ENCODE results near the gene THBS1.

THBS1 gene

DNA sequence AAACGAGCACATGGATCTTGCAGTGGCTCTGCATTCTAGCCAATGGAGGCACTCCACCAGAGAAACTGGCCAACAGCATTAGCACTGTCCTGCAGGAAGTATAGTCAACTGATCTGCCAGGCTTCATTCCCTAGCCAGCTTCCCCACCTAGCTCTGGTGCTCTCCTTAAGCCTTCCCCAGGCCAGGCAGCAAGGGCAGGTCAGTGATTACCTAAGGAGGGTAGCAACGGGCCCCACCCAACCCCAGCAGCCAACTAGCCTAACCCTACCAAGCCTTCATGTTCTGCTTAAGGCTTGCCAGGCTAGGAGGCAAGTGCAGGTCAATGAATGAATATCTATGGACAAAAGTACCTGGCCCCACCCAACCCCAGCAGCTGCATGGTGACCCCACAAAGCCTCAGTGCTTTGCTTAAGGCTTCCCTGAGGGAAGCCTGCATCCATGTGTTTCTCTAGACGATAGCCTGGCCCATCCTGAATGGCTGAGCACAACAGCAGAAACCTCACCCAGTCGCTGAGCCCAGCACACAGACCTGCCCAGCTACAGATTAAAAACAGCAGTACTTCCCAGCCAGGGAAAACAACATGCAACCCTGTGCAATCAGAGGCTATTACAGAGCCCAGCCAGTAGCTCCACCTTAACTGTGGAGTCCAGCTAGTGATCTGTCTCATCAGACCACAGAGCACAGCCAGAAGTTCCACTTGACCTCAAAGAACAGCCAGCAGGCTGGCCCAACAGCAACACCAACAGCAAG is 28.5 kb downstream of the THBS1 start:
- DNase-seq, result no peak

DNA sequence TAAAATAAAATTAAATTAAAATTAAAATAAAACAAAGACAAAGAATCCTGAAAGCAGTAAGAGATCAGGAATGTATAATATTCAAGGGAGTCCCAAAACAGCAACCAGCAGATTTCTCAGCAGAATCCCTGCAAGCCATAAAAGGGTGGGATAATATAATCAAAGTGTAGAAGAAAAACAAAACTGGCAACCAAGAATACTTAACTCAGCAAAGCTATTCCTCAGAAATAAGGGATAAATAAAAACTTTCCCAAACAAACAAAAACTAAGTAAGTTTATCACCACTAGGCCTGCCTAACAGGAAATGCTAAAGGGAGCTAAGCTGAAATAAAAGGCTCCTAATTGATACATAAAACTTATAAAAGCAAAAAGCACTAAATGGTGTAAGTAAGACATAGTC is 29.8 kb downstream of the THBS1 start:
- no peak for DNase-seq

DNA sequence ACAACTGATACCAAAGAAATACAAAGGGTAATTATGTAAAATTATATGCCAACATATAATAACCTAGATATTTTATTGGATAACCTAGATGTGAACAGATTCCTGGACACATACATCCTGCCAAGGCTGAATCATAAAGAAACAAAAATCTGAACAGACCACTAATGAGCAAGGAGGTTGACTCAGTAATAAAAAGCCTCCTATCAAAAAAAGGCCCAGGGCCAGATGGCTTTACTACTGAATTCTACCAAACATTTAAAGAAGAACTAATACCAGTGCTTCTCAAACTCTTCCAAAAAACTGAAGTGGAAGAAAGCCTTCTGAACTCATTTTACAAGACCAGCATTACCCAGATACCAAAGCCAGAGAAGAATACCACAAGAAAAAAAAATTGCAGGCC is 32.4 kb downstream of the THBS1 start:
- DNase-seq, result no peak

DNA sequence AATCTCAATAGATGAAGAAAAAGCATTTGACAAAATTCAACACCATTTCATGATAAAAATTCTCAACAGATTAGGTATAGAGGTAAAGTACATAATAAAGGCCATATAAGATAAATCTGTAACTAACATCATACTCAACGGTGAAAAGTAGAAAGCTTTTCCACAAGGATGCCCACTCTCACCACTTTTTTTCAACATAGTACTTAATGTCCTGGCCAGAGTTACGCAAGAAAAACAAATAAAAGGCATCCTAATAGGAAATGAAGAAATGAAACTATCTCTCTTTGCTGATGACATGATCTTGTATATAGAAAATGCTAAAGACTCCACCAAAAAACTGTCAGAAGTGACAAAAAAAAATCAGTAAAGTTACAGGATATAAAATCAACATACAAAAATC is 33.0 kb downstream of the THBS1 start:
- DNase-seq, result no peak

DNA sequence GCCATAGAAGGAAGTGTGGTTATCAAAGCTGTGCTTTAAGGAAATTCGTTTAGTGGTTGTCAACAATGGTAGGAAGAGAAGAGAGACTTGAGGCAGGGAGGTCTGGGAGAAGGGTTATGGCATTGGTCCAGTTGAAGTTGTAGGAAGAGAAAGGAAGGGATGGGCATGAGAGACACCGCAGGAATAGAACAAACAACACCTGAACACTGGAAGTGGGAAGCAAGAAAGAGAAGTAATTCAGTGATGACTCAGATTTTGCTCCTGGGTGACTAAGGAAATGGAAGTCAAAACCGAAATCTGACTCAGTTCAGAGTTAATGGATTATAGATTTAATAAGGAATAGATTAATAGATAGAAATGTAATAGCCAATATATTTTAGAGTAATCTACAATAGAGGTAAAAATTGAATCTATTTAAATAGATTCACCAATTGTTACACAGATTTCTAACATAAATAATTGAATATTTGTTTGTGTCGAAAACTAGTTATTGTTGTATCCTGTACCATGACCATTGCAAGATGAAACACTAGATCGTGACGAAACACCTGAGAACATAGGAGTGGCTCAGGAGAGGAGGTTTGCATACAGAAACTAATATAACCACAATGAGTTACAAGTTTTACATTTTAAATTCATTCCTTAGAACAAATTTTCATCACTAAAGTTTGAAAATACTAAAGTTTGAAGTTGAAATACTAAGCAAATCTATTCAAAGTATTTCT is 36.0 kb downstream of the THBS1 start:
- DNase-seq, result no peak

DNA sequence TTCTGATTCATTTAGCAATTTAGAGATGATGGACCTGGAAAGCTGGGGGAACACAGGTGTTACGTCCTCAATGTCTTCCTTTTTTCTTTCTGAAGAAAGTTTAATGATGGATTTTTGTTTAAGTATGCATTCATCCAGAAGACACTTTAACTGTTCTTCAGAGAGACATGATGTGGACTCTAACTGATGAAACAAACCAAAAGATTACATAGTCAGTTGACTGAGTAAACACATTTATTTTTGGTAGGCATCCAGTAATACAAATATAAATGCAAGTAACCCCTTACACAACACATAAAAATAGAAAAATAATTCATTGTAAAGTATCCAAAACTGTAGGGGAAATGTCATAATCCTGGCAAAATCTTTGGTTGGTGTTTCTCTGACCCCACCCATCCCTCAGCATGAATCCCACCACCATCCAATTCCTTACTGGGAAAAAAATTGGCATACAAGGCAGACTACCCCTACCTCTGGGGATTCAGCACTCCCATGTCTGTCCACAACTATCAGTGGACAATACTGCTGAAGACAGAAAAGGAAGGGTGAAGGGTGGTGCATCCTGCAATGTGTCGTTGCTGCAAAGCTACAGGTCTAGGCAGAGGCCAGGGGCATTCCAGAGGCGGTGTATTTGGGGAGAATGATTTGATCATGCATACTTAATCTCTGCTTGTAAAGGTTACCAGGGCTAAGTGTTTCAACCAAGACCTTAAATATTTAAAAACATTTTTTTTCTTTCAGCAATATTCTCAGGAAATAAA is 37.4 kb downstream of the THBS1 start:
- no peak for DNase-seq

DNA sequence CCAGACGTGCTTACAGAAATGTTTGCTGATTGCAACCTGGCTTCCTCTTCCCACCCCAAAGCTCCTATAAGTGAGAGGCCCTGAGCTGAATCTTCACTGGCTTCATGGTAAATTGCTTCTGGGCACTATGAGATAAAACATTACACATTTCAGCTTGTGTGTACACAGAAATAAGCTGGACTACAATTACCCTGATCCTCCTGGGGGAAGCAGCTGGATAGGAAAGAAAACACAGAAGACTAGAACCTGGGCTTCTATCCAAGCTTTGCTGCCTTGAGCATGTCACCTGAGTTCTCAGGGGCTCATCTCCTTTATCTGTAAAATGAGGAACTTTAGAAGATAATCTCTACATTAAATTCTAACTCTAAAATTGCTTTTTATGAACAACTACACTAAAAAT is 40.3 kb downstream of the THBS1 start:
- DNase-seq, result no peak

DNA sequence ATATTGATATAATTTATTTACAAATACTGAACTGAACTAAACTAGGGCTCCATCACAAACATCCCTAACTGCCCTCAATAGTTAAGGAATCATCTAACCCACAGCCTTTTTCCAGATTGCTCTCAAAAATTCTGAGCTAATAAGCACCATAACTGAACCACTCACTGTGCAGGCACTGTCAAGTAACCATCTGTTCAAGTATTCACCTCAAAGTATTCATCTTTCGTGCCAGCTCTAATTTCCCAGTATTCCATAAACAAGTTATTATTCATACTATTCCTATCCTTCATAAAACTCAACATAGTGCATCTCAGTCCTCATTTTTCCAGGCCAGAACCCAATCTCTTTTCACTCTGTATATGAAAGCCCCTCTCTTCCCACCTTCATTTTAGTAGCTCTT is 41.1 kb downstream of the THBS1 start:
- no peak for DNase-seq

DNA sequence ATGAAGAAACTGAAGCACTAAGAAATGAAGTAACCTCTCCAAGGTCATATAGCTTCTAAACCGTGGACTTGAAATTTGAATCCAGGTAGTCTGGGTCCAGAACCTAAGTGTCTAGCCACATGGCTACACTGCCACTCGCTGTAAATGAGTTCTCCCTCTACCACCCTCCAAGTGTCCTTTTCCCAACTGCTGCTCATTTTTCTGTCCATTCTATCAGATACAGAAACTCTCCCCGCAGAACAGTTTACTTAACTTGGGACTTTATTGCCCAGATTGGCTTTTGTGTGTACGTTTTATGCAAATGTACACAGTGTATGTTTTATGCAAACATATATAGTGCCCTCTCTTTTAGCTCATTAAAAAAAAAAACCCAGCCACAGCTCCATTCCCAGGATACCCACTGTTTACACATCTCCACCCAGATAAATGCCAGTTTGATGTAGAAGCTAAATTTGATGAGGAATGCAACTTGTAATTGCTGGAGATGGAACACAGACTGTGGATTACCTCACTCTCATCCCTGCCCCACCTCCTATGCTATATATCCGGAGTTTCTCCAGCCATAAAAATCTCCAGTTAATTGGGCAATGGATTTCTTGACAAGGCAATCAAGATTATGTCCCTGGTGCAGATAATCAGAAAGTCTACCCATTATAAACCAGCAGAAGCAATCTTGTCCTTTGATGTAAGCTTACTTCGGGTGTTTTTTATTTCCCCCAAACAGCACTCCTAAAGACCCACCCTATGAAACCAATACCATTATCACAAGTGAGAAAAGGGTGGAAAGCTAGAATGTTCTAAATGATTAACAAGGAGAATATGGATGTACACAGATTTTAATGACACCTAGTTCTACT is 42.0 kb downstream of the THBS1 start:
- DNase-seq, result no peak

DNA sequence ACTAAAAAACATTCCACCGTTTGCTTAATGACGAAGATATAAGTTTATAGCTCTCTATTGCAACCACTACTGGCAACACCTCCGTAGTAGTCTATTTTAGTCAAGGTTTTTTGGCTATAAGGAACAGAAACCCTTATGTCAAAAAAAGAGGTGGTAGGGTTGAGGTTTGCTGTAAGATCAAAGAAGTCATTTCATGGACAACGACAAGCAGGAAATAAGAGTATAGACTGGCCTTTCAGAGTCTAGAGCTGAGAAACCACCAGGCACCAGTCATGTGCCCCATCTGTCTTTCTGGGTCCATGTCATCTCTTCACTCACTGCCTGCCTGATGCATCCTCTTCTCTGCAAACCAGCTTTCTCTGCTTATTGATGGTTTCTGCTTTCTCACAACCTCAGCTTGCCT is 42.7 kb downstream of the THBS1 start:
- peak; percentile 27 for DNase-seq

DNA sequence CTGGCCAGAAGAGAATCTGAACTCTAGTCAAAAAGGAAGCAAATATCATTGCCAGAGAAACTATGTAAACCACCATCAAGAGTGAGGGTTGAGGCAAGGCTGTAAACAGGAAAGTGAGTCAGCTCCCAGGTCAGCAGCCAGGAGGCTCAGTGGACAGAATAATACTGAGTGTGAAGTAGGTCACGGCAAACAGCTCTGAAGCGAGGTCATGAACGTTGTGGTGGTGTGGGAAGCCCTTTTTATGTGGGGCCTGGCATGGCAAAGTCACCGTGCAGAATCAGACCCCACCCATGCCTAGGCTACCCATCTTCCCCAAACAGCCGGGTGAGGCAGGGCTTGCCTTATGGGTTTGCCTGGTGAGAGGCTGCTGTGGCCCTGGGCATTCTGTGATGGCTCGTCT is 43.9 kb downstream of the THBS1 start:
- DNase-seq, result peak; percentile 56

DNA sequence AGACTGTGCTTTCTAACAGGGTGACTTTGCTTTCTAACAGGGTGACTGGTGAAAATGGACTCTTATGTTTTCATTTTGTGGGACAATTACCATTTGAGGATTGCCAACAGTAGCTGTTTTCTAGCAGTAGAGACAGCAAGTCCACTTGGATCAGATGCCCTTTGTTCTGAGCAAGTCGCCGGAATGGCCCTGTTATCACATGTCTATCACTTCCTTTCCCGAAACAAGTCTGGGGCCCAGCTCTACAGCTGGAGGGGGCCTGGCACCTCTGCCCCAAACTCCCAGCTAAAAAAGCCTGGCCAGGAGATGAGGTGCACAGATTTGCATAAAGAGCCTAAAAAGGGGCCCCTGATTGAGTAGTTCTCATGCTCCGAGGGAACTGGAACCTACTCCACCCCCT is 44.6 kb downstream of the THBS1 start:
- DNase-seq, result no peak

DNA sequence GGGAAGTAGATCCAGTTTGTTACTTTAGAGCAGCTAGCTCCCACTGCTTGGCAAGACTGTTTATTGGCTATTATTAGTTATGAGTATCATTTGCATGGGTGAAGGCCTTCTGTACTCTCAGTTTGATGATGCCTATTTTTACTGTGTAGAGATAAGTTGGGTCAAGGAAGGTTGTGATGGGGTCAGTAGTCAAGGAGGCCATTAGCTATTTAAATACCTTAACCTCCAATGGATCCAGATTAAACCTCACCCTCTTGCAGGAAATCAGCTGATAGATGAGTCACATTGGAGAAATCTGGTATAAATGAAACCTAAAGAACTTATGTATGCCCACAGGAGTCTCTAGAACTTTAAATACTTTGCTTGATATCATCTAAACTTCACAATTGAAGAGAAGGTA is 45.0 kb downstream of the THBS1 start:
- DNase-seq, result no peak

DNA sequence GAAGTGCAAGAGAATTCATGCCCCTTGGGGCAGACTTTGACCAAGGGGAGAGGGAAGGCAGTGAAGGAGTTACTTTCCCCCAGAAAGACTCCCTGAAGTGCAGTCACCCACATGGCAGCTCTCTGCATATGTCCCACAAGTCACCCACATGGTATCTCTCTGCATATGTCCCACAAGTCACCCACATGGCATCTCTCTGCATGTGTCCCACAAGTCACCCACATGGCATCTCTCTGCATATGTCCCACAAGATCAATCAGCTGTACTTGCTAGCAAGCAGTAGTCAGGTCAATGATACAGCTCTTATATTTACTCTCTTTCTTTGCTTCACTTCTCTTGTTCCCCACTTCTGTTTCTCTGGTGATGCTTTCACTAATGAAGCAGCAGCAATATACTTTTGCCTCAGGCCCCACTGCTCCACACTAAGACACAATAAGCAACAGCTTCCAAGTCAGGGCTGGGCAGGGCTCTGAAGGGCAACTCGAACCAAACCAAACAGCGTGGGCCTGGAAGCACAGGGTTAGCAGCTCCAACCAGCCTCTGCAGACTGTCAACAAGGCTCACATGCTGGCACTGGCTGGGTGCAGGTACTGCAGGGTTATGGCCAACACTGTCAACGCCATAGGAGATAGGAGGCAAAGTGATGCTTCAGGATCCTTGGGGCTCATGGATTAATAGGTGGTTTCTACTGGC is 46.7 kb downstream of the THBS1 start:
- no peak for DNase-seq

DNA sequence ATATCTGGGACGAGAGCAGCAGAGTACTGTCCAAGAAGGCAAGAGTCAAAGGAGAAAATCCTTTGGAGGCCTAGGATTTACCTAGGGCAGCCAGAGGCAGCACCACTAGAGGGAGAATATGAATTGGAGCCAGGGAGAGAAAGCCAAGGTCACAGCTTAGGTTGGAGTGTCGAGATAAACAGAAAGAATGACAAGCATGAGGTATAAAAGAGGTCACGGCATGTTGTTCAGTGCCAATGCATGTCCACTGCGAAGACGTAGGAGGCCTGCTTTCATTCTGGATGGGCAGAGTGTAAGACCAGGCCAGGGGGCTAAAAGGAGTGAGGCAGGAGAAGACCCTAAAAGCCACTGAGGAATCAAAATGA is 47.2 kb downstream of the THBS1 start:
- no peak for DNase-seq

DNA sequence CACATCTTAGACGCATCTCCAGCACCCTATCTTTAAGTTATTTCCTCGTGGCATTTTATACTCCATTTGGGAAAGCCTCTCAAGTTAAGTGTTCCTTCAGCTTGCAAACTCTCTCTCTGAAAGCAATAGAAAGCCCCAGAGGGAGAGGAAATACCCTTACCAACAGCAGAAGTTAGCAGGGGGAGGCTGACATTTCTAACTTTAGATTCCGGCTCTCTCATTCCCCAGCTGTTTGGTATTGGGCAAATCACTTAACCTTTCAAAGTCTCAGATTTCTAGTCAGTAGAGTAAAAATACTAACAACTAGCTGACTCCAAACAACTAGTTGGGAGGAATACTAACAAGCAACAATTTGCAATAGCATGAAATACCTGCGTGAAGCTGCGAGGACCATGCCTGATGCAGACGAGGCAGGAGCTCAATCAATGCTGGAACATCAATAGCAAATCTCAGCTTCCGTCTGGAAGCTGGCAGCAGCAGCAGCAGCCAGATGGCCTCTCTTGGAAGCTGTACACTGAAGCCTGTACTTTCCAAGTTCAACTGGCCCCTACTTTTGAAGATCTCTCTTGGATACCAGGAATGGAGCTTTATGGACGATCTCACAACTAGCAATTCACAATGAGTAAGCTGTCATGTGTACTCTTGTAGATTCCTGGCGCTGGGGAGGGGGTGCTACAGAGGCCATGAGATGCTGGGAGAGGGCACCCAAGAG is 47.8 kb downstream of the THBS1 start:
- DNase-seq, result no peak

DNA sequence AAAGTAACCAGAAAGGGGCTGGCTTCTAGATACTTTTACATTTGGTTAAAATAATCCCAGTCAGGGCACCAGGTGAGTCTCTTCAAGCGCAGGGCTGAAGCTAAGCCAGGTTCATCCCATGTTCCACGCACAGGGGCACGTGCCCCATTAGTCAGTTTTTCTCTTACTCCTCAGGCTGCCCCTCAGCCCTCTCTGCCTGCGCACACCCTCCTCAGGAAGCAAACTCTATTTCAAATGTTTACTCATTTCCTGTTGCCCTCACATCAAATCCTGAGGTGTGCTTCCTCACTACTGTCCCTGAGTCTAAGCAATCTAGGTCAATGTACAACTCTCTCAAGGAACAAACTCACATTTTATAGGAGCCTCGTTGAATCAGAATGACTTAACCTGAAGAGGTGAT is 48.5 kb downstream of the THBS1 start:
- peak; percentile 66 for DNase-seq

DNA sequence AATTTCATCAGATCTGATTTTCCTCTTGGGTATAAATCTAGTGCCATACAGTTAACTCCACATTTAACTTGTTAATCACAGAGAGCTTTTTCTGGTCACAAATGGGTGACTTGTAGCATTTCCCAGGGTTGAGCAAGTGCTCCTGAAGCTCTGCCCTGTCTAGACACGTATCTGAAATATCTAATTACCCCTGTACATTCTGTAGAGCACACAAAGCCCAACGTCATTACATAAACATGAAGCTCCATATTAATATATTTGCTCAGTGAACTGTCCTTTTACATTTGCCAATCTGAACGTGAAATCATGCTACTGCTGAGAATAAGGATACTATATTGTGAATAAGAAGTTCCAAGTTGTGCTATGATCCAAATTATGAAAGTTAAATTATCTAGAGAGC is 49.0 kb downstream of the THBS1 start:
- DNase-seq, result no peak

DNA sequence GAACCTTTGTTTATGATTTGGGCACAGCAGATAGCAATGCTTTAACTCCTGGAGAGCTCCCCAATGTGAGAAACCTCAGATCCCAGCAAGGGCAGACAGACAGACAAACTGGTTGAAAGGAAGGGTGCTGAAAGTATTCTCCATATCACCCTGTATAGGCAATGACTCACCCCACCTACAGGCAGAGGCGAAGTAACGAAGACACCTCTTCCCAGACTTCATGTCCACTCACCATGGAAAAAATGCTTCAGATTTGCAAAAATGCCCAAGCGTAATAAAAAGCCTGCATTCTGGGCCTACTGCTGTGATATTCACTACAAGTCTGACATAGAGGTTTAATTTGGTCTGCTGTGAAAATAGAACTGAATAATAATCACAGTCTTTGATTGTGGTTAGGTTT is 50.5 kb downstream of the THBS1 start:
- DNase-seq, result no peak

DNA sequence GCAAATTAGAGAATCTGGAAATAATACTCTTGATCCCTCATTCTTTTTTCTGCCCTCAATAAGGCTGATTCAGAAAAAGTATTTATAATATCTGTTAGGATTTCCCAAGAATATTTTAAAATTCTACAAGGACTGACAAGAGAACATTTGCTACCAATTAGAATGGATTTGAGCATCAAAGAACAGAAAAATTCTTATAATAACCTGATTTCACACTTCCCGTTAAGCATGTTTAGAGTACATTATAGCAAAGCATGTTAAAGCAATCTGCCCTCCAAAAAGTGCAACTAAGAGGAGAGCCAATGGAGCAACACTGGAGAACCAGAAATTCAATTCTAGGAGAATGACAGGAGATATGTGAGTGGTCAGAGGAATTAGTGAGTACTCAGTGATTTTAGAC is 57.2 kb downstream of the THBS1 start:
- DNase-seq, result no peak

DNA sequence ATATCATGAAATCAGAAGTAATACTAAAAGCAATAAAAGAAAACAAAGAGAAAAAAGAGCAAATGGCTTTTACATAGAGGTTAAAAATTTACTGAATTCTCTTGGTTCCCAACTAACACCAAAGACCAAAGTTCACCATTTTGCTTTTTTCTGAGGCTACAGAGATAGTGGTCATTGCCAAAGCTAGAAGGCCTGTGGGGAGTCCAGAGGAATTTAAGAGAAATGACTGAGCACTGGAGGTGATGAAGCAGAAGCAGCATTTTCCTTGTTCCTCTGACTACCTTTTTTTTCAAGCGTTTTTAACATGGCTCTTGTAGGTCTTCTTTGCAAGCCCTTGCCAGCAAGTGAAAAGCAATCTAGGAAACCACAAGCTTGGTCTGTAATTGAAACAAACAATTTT is 58.2 kb downstream of the THBS1 start:
- no peak for DNase-seq

DNA sequence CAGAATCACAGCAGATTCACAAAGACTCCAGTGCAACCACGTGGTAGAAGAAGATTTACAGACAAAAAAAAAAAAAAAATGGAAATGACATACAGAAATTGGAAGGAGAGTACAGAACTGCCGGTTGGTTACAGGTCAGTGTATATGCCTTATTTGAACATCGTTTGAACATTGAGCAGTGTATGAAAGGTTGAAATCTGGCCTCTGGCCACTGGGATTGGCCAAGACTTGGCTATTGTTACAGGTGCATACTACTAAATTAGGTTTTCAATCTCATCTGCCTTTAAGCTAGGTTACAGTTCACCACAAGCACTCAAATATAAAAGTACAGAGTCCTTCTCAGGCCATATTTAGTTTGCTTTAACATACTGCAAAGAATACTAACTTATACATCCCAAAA is 59.8 kb downstream of the THBS1 start:
- no peak for DNase-seq
